ENCODE measurements around the gene TWIST2.

Gene TWIST2

GRCh38 chr2:238847841-238848690, at the start of gene TWIST2:
TSS of gene TWIST2 (plus strand) at chr2:238848085. CDS start at chr2:238848216, 131 bp downstream.
- no peak for DNase-seq

- no peak for DNase-seq
Measured at GRCh38 chr2:238801791-238802190, 46.1 kb upstream of the TWIST2 start.

DNA sequence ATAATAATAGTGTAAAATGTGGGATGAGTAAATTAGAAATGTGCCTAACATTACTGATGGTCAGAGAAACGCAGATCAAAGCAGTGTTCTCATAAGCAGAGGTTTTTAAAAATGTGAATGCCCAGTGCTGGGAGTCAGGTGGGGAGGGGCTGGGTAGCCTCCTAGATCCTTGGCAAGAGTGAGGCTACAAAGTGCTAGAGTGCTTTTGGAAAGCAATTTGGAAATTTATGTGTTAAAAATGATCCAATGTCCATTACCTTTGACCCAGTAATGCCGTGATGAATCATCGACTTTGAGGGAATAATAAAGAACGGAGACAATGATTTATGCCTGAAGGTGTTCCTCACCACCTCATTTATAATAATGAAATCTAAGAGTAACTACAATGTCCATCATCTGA, 44.9 kb upstream of the TWIST2 start:
- DNase-seq = no peak

GRCh38 chr2:238803996-238804870, 43.7 kb upstream of the TWIST2 start:
- no peak for DNase-seq

DNA sequence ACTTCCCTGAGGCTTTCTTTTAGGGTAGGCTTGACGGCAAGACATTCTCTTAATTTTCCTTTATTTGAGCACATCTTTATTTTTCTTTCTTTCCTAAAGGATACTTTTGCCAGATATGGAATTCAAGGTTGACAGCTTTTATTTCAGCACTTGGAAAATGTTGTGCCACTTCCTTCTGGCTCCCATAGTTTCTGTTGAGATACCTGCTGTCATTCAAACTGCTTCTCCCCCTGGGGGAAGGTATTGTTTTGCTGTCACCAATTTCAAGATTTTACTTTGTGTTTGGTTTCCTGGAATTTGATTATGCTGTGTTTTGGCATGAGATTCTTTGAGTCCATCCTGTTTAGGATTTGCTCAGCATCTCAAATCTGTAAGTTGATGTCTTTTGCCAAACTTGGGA, 39.1 kb upstream of the TWIST2 start:
- no peak for DNase-seq

DNA sequence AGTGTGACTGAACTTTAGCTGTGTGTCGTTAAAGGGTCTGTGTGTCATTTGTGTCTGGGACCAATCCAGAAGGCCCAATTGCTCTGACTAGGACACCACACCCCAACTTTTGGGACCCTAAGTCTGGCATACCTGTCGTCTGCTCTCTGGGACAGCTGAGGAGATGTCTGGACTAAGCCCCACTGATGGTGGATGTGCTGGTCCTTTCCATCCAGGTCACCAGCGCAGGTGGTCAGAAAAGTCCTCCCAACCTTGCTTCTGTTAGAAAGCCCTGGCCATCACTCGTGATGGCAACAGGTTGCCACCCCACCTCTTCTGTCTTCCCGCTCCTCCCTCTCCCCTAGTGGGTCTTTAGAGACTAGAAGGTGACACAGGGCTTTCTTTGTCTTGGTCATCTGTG, 37.6 kb upstream of the TWIST2 start:
- no peak for DNase-seq

GRCh38 chr2:238811293-238811692, 36.6 kb upstream of the TWIST2 start:
- no peak for DNase-seq

GRCh38 chr2:238811759-238812158, 36.1 kb upstream of the TWIST2 start:
- DNase-seq = no peak

- DNase-seq = no peak
Measured at GRCh38 chr2:238813109-238813508, 34.8 kb upstream of the TWIST2 start.

GRCh38 chr2:238814815-238815214, 33.1 kb upstream of the TWIST2 start:
- no peak for DNase-seq

- no peak for DNase-seq
Measured at GRCh38 chr2:238816291-238816690, 31.6 kb upstream of the TWIST2 start.

GRCh38 chr2:238817382-238817781, 30.5 kb upstream of the TWIST2 start:
- no peak for DNase-seq

GRCh38 chr2:238817891-238818290, 30.0 kb upstream of the TWIST2 start:
- DNase-seq = no peak

DNA sequence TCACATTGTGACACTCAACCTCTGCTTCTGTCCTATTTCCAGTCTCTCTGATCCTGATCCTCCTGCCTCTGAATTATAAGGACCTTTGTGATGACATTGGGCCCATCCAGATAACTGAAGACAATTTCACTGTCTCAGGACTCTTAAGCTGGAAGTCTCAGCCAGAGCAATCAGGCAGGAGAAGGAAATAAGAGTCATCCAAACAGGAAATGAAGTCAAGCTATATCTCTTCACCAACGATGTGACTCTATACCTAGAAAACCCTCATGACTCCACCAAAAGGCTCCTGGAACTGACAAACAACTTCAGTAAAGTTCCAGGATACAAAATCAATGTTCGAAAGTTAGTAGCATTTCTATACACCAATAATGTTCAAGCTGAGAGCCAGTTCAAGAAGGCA, 29.3 kb upstream of the TWIST2 start:
- no peak for DNase-seq

- no peak for DNase-seq
Measured at GRCh38 chr2:238820197-238820596, 27.7 kb upstream of the TWIST2 start.

- DNase-seq = no peak
Measured at GRCh38 chr2:238820916-238821315, 27.0 kb upstream of the TWIST2 start.

DNA sequence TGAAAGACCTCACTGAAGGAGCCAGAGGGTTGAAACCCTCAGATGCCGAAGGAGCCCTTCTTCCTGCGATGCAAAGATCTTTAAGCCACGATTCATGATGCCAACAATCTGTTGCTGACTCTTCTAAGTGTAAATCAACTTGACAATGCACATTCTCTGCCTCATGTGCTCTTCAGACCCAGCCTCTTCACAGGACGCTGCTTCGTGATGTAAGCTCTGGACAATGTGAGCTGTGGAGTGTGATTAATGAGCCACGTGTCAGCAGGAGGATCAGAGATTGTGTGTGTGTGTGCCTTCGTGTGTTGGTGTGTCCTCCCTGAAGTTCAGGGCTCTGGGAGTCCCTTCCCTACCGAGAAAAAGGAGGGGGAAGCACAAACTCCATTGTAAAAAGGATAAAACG, 26.5 kb upstream of the TWIST2 start:
- no peak for DNase-seq

DNA sequence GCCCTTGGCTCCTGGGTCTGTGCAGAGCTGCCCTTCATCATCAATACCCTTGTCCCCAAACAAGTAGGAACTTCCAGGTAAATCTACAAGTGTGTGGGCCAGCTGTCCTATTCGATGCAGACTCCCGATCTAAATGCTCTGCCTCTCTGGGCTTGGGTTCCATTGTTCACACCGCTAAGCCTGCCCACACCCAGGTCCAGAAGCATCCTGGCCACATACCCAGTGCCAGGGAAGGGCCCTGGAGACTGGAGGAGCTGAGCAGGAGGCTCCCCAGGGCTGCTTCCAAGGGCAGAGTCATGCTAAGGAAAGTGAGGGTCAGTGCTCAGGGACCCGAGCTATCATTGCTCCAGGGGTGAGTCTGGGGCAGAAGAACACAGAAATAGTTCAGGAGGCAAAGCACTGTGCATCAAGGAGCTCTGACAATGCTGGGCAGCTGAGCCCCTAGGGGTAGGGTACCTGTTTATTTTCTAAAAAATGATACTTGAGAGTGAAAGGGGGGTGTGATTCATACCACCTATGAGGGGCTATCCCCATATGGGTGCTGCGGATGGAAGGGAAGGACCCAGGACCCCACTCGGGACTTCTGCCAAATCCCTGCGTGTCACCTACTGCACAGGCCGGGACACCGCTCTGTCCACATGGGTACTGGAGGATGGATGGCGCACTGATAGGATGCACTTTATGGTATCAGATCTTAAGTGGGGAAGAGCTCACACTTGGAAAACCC, 25.8 kb upstream of the TWIST2 start:
- DNase-seq = no peak

DNA sequence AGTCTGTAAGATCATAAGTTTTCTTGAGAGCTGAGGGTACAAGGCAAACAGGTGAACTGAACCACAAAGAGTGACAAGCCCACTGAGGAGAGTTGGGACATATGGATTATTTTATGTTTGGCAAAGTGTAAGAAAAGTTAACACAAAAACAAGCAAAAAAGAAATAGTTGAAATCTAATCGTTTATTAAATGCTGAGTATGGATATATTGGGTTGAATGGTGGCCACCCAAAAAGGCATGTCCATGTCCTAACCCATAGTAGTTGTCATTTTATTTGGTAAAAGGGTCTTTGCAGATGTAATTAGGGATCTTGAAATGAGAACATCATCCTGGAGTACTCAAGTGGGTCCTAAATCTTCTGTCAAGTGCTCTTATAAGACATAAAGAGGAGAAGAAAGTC, 24.9 kb upstream of the TWIST2 start:
- DNase-seq = no peak

- no peak for DNase-seq
Measured at GRCh38 chr2:238831177-238831576, 16.7 kb upstream of the TWIST2 start.

- DNase-seq = no peak
Measured at GRCh38 chr2:238834982-238835381, 12.9 kb upstream of the TWIST2 start.

GRCh38 chr2:238835726-238836301, 12.1 kb upstream of the TWIST2 start:
- DNase-seq = no peak

DNA sequence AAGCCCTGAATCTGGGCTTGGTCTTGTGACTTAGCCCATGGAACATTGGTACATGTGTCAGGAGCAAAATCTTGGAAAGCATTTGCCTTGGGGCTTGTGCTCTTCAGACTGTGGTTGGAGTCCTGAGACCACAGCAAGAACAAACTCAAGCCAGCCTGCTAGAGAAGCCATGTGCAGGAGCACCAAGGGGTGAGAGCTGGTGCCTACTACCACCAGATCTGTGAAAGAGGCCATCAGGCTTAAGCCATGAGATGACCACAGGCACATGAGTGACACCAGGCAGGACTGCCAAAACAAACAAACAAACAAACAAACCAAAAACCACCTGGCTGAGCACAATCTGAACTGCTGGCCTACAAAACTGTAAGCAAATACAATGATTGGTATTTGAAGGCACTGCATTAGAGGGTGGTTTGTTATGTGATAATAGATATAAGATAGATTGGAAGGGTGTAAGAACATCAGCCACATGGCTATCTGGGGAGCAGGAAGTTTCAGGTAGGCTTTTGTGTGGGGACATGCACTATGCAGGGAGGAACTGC, 9.0 kb upstream of the TWIST2 start:
- no peak for DNase-seq

Data from GDM1 (cell line).